GM21825 (cell line): ENCODE measurements around the gene ATP6V1F.
"Not testable (repeated sequence)": the region's sequence is repeated elsewhere in the genome, so short reads cannot be mapped to it uniquely, and the experiment has no call there.

ENCODE experiments used
- ATAC-seq: cut with Tn5 transposase; IDR thresholded peaks from one replicate; pipeline ENCODE4 v1.9.1; 2021; ENCODE audit warnings: mild to moderate bottlenecking, moderate library complexity; ENCODE audit not compliant: unreplicated experiment

ATP6V1F gene

GRCh38 chr7:128894101-128894440 is 31.4 kb downstream of the ATP6V1F start:
- ATAC-seq = no peak

- no peak for ATAC-seq
These were observed 32.7 kb downstream of the ATP6V1F start for GRCh38 chr7:128895320-128895719.

GRCh38 chr7:128899392-128899791 is 36.7 kb downstream of the ATP6V1F start:
- ATAC-seq = no peak

- ATAC-seq = no peak
These were observed 37.6 kb downstream of the ATP6V1F start for GRCh38 chr7:128900237-128900636.

- ATAC-seq = no peak
These were observed 40.3 kb downstream of the ATP6V1F start for GRCh38 chr7:128902761-128903585.

GRCh38 chr7:128903621-128904361 is 41.1 kb downstream of the ATP6V1F start:
- no peak for ATAC-seq

GRCh38 chr7:128904381-128905197 is 41.9 kb downstream of the ATP6V1F start:
- ATAC-seq = no peak

- ATAC-seq = no peak
These were observed 43.5 kb downstream of the ATP6V1F start for GRCh38 chr7:128906001-128906765.

- no peak for ATAC-seq
These were observed 44.3 kb downstream of the ATP6V1F start for GRCh38 chr7:128906766-128907559.

GRCh38 chr7:128908750-128909624 is 46.3 kb downstream of the ATP6V1F start:
- no peak for ATAC-seq

- ATAC-seq = no peak
These were observed 47.2 kb downstream of the ATP6V1F start for GRCh38 chr7:128909625-128910568.

- no peak for ATAC-seq
These were observed 47.9 kb downstream of the ATP6V1F start, which contains the start of gene KCP for GRCh38 chr7:128910569-128910945. Gene KCP (minus strand): TSS chr7:128910709. CDS start chr7:128910676, 33 bp downstream.

- ATAC-seq = no peak
These were observed 48.9 kb downstream of the ATP6V1F start for GRCh38 chr7:128911423-128912031.

GRCh38 chr7:128912281-128912680 is 49.6 kb downstream of the ATP6V1F start:
- ATAC-seq = no peak

GRCh38 chr7:128912709-128913495 is 50.2 kb downstream of the ATP6V1F start:
- ATAC-seq = not testable (repeated sequence)

- ATAC-seq = no peak
These were observed 51.4 kb downstream of the ATP6V1F start for GRCh38 chr7:128913870-128914565.
